Measurements from ENCODE around the gene CST11. TPM values are rescaled to one million over a fixed set of nuclear protein-coding genes. Genes with fewer than 3 reads are reported as not detected.
A peak's percentile ranks its signal among the peaks of the same experiment; 100 is the strongest.

CST11 gene
- total and polyA plus RNA-seq, 12 donors, result not detected

DNA sequence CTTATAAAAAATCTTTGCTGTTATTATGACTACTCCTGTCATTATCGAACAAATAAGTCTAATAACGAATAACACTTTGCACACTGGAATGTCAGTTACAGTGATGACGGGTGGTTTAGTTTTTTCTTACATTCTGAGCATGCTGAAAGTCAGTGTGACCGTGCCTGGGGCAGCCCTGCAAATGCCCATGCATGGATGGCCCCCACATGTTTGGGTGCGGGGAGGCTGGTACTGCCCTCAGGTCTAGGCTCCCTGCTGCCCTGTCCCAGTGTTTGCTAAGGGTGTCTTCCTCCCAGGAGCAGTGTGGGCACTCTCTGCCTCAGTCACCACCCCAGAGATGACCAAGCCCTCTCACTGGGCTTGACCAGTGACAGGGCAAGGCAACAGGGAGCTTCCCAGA is 10.2 kb downstream of the CST11 start:
- Histone ChIP-seq H3K9me3 (replicated peaks in 1 of 3) (no peaks in the 10 kb centered on the region), H3K4me3 (no peak overlapping the region), H3K27me3 (no peaks in the 10 kb centered on the region), H3K36me3 (replicated peaks in 1 of 2) (no peaks in the 10 kb centered on the region), H3K27ac (no peak overlapping the region), H3K4me1 (replicated peaks in 1 of 2) (no peaks in the 10 kb centered on the region)
- 67 to 81% (median 75%) methylated on average over 5 of the region's 5 CpGs for WGBS, 4 donors
- DNase-seq, result no peak
- TF ChIP-seq, protein P1, sequence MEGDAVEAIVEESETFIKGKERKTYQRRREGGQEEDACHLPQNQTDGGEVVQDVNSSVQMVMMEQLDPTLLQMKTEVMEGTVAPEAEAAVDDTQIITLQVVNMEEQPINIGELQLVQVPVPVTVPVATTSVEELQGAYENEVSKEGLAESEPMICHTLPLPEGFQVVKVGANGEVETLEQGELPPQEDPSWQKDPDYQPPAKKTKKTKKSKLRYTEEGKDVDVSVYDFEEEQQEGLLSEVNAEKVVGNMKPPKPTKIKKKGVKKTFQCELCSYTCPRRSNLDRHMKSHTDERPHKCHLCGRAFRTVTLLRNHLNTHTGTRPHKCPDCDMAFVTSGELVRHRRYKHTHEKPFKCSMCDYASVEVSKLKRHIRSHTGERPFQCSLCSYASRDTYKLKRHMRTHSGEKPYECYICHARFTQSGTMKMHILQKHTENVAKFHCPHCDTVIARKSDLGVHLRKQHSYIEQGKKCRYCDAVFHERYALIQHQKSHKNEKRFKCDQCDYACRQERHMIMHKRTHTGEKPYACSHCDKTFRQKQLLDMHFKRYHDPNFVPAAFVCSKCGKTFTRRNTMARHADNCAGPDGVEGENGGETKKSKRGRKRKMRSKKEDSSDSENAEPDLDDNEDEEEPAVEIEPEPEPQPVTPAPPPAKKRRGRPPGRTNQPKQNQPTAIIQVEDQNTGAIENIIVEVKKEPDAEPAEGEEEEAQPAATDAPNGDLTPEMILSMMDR (IDR thresholded peaks at IDR 0.05), result no peak
- no peak for TF ChIP-seq POLR2A (IDR thresholded peaks at IDR 0.05)
- intact Hi-C loops (cut with DNase I), result loop anchor here (2.0 to 5.0 kb wide), 2 partner anchors 164 to 165 kb away; partner anchors contain the start of gene CST9 (in 1 of the 2)

DNA sequence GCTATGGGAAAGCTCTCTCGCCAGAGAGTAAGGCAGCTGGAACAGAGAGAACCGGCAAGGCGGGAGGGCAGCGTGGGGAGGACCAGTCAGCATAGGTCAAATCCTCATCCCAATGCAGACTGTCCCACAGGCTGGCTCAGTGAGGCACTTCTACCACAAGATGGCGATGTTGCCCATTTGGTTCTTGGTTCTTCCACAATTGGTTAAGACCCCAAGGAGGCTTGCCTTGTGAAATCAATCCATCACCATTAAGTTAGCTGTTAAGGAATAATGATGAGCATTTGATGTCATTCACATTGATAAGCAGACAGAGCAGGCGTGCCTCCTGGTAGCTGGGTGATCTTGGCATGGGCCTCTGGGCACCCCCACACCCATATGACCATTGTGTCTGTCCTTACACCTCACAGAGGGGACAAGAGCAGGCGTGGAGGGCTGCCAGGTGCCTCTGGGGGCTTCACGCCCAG is 10.8 kb downstream of the CST11 start:
- H3K27me3 ChIP-seq, result no peaks in the 10 kb centered on the region
- H3K27ac ChIP-seq, result no peak overlapping the region
- H3K4me3 ChIP-seq, result no peak overlapping the region
- no peak for TF ChIP-seq POLR2A (IDR thresholded peaks at IDR 0.05)
- TF ChIP-seq, protein P1 (IDR thresholded peaks at IDR 0.05), result peak; percentile 73 to 95 (median 81)
- intact Hi-C loops (cut with DNase I), result loop anchor here (2.0 to 5.0 kb wide), 2 partner anchors 165 kb away; partner anchors contain the start of gene CST9 (in 1 of the 2)
- DNase-seq, result peak; percentile 51 to 87 (median 70)
- no peaks in the 10 kb centered on the region for H3K4me1 ChIP-seq (replicated peaks in 1 of 2)
- H3K36me3 ChIP-seq (replicated peaks in 1 of 2), result no peaks in the 10 kb centered on the region
- 12 to 19% (median 17%) methylated on average over 8 of the region's 8 CpGs for WGBS, 4 donors
- no peaks in the 10 kb centered on the region for H3K9me3 ChIP-seq (replicated peaks in 1 of 3)

DNA sequence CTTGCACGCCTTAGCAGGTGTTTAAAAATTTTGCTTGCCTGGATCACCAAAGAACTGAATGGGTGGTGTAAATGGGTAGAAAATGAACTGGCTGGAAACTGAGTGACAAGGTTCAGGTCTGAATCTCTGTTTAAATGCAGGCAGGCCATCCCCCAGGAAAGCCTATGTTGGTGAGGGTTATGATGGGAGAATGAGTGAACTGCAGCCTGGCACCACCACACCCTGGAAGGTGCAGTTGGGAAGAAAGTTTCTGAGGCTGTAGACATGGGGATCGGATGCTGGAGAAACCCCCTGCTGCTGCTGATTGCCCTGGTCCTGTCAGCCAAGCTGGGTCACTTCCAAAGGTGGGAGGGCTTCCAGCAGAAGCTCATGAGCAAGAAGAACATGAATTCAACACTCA is 12.7 kb downstream of the CST11 start:
- TF ChIP-seq POLR2A (IDR thresholded peaks at IDR 0.05), result no peak
- TF ChIP-seq, protein P1 (IDR thresholded peaks at IDR 0.05), result no peak
- no peak overlapping the region for H3K4me3 ChIP-seq
- no peaks in the 10 kb centered on the region for H3K36me3 ChIP-seq (replicated peaks in 1 of 2)
- intact Hi-C loops (cut with DNase I), result loop anchor here in 1 of 2 donors (5.0 kb wide), 1 partner anchor 167 kb away; the partner anchor contains the start of gene CST9
- no peaks in the 10 kb centered on the region for H3K27me3 ChIP-seq
- whole genome bisulfite sequencing, 4 donors, result 74 to 96% (median 86%) methylated on average over 1 to 2 of the region's 2 CpGs
- peaks cover 0 to 3% of the 10 kb centered on the region in 2 donors for H3K4me1 ChIP-seq (replicated peaks in 1 of 2)
- no peak overlapping the region for H3K27ac ChIP-seq
- no peak for DNase-seq
- no peaks in the 10 kb centered on the region for H3K9me3 ChIP-seq (replicated peaks in 1 of 3)

DNA sequence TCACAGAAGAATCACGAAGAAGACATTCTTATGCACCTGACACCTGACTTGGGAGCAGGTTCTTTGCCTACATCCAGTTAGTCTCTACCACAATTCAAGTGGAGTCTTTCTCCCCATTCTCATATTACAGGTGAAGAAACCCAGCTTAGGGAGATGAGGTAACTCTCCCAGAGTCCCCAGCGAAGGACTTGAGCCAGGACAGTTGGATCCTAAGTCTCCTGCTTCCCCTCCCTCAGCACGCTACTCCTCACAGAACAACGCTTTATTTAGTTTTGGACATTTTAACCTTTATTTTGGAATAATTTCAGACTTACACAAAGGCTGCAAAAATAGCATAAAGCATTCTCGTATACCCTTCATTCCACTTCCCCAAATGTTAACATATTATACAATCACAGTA is 14.0 kb downstream of the CST11 start:
- Histone ChIP-seq H3K4me3 (no peak overlapping the region), H3K4me1 (replicated peaks in 1 of 2) (peaks cover 0 to 3% of the 10 kb centered on the region in 2 donors), H3K27me3 (no peaks in the 10 kb centered on the region), H3K9me3 (replicated peaks in 1 of 3) (no peaks in the 10 kb centered on the region), H3K36me3 (replicated peaks in 1 of 2) (no peaks in the 10 kb centered on the region), H3K27ac (no peak overlapping the region)
- TF ChIP-seq, protein P1 (IDR thresholded peaks at IDR 0.05), result no peak
- no peak for TF ChIP-seq POLR2A (IDR thresholded peaks at IDR 0.05)
- DNase-seq, result no peak
- intact Hi-C loops (cut with DNase I), result no loop called here
- 72 to 80% (median 76%) methylated on average over 5 of the region's 5 CpGs for WGBS, 4 donors
